Measurements from ENCODE around the gene AASDH.
A peak's percentile ranks its signal among the peaks of the same experiment; 100 is the strongest.

Gene AASDH, protein sequence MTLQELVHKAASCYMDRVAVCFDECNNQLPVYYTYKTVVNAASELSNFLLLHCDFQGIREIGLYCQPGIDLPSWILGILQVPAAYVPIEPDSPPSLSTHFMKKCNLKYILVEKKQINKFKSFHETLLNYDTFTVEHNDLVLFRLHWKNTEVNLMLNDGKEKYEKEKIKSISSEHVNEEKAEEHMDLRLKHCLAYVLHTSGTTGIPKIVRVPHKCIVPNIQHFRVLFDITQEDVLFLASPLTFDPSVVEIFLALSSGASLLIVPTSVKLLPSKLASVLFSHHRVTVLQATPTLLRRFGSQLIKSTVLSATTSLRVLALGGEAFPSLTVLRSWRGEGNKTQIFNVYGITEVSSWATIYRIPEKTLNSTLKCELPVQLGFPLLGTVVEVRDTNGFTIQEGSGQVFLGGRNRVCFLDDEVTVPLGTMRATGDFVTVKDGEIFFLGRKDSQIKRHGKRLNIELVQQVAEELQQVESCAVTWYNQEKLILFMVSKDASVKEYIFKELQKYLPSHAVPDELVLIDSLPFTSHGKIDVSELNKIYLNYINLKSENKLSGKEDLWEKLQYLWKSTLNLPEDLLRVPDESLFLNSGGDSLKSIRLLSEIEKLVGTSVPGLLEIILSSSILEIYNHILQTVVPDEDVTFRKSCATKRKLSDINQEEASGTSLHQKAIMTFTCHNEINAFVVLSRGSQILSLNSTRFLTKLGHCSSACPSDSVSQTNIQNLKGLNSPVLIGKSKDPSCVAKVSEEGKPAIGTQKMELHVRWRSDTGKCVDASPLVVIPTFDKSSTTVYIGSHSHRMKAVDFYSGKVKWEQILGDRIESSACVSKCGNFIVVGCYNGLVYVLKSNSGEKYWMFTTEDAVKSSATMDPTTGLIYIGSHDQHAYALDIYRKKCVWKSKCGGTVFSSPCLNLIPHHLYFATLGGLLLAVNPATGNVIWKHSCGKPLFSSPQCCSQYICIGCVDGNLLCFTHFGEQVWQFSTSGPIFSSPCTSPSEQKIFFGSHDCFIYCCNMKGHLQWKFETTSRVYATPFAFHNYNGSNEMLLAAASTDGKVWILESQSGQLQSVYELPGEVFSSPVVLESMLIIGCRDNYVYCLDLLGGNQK

DNA sequence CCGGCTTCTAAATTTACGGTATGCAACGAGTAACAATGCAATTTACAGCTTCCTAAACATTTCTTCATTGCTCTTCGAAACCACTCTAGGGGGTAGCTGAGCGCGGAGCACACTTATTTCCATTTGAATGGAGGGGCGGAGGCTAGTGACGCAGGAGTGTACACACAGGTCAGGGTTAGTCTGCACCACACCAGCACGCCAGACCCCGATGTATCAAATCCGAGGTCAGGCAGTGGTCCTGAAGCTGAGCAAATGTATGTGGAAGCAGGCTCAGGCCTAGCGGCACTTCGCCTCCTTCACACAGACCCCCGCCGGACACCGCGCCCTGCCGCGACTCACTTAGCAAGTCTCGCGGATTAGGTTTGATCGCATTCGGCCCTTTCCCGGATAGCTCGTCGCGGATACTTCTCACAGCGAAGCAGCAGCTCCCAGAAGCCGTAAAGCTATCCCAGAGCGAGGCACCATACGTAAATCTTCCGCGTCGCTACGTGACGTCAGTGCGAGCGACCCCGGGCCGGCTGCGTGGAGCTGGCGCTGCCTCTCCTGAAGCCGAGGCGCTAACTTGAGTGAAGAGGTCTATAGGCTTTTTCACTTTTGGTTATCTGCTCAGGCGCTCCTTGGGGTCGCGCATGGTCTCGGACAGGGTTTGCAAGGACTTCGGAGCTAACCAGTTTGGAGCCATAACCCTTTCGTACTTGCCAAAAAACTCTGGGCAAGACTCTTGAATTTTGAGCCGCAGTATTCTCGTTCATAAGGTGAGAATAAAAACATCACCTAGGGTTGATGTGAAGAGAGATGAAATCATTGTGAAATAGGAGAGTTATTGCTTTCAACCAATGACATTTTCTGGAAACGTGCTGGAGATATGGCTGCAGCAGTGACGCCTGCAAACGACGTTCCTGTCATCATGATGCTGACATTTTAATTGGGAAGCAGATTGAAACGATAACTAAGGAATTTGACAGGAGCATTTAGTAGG is at the start of gene AASDH:
AASDH (minus strand) TSS at position 469 of the 979 bp plus-strand sequence. CDS start 3,192 bp downstream, outside the sequence.
- peak; percentile 96 for DNase-seq

DNA sequence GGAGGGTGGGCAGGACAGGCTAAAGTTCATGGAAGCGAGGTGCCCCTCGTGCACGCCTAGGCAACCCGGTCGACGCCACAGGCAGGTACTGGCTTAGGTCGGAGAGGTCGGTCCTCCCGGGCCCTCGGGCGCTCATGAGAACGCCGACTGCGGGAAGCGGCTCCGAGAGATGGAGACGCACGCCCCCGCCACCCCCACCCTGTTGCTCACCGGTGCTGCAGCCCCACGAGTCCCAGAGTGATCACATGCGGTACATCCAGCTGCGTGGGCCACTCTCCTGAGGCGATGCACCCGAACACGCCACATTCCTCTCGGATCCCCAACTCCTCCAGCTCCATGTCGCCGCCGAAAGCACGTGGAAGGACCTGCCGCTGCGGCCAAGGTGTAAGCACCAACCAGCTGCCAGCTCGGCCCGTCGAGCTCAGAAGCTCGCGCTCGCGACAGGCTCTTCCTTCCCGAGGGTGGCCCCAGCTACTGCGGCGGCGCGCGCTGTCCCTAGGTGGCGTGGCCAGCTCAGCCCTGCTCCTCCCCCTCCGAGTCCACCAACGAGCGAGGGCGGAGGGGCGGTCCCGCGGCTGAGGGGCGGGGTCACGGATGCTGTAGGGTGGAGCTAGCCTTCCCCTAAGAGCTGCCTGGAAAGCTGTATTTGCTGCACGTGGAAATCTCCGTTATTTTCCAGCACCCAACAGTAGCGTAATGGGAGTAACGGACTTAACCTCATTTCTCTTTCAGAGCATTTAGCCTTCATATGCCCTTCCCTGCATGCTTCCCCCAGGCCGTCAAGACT is 48.0 kb upstream of the AASDH start, which contains the start of gene PPAT:
PPAT (minus strand) TSS at position 476 of the 787 bp plus-strand sequence; CDS start at position 338, 138 bp downstream.
- DNase-seq, result peak; percentile 99

DNA sequence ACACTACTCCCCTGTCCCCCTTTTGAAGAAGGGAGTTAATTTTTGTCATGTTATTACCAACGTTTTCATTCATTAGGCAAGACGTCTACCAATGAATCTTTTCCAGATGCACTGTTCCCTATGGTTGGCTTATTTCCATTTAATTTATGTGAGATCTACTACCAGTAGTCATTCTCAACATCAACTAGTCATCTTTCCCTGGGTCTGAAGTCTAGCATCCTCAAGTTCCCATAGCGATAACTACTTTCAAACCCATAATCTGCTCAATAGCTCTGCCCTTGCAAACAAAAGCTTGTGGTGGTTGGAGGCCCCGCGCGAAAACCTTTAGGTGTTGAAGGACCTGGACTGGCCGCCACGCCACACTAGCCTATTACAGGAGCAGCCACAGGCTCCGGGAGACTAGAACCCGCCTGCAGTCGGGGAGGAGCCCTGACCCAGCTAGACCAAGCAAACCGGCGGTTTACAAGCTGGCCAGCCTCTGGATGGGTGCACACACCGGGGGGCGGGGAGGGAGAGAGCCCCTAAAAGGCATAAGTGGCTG is 47.4 kb upstream of the AASDH start:
- DNase-seq, result peak; percentile 37

DNA sequence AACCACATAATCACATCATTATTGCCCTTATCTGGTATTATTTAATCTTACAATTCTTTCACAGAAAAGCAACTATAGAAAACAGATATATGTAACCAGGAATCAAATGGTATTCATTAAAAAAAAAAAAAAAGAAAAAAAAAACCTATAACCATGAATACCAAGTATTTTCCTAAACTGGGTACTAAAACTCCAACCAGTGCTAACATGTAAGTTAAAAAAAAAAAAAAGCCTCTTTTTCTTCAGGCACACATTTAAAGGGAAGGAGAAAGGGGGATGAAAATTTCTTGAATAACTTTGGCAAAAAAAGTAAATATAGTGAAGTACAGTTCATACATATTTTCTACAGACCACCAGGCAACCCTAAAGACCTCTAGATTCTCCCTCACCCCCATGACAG is 46.0 kb upstream of the AASDH start:
- no peak for DNase-seq

DNA sequence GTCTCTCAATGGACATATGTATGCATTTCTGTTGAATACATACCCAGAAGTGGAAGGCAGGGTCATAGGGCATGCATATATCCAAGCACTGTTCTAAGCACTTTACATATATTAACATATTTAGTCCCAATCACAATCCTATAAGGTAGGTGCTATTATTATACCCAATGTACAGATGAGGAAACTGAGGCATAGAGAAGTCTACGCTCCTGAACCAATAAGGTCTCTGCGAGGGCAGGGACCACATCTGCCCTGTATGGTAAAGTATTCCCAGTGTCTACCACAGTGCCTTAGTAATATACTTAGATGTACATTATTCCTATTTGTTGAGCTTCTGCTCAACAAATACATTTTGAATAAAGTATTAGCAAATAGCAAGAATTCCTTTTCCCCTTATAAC is 42.9 kb upstream of the AASDH start:
- no peak for DNase-seq

DNA sequence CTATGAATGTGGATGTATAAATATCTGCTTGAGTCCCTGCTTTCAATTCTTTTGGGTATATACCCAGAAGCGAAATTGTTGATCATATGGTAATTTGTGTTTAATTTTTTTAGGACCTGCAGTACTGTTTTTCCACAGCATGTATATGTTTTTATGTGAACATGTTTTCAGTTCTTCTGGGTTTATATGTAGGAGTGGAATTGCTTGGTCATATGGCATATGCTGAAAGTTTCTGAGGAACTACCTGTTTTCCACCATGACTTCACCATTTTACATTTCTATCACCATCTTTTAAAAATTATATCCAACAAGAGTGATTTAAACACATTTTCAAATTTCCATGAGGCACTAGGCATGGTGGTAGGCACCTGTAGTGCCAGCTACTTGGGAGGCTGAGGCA is 39.9 kb upstream of the AASDH start:
- no peak for DNase-seq

DNA sequence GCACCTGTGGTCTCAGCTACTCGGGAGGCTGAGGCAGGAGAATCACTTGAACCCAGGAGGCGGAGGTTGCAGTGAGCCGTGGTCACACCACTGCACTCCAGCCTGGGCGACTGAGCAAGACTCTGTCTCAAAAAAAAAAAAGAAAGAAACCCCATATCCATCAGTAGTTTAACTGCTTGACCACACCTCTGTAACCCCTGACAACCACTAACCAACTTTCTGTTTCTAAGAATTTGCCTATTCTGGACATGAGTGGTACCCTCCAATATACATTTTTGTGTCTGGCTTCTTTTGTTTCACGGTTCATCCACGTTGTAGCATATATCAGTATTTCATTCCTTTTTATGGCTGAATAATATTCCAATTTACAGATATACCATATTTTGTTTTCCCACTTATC is 39.0 kb upstream of the AASDH start:
- no peak for DNase-seq

DNA sequence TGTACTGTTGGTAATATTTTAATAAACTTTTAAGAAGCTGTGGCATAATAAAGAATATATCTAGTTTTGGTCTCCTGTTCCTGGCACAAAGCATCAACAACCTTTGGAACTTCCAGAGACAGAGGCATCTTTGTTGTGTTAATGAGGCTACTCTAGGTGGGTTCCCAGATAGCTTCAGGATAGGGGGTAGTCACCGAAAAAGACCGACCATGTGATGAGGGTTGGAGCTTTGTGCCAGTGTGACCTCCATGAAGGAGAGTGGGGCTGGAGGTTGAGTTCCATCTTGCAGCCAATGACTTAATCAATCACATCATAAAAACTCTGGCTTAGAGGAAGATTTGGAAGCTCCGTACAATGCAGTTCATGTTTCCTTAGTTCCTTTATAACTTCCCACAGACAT is 38.2 kb upstream of the AASDH start:
- DNase-seq, result no peak

DNA sequence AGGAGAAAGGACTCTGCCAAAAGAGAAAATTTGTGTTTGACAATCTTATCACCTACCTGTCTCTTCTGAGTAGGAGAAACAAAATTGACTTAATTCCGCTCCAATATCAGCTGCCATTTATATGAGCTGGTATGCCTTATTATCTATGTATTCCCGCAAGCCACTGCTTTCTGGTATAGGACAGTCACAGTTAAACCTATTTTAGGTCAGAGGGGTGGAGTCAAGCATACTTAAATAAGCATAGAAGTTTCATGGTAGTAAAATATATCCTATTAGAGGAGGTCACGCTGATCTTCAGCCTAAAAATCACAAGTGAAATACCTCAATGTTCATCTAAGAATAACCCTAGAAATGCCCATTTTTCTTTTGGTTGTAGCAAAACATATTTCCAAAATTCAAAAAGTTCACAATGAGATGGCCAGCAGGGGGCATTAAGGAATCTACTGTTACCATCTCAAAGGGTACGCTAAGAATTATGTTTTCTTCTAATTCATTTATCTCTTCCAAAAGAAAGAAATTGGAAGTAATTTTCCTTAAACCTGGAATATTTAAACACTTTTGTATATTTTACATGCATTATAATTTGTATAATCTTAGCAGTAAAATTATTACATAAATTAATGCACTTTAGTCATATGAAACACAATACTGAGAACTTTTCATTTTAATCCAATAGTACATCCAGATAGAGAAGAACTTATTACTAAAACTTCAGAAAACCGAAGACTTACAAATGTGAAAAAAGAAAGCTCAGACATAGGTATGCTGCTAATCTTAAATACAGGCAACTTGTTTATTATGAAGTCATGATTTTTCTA is 37.6 kb upstream of the AASDH start:
- peak; percentile 13 for DNase-seq

DNA sequence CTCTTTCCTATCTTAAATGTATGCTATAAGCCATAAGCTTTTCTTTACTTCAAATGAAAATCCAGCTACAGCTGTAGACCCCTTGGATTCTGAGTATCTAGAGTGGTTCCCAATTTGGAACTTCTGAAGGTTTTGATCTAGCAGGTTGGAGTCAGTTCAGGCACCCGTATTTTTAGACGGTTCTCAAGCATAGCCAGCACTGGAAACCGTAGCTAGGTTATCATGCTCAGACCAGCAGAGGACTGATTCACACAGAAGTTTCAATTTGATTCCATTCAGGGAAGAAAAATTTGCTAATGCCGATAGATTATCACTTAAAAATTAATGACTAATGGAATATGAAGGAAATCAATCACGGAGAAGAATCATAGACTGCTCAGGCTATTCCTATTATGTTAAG is 36.9 kb upstream of the AASDH start:
- no peak for DNase-seq

DNA sequence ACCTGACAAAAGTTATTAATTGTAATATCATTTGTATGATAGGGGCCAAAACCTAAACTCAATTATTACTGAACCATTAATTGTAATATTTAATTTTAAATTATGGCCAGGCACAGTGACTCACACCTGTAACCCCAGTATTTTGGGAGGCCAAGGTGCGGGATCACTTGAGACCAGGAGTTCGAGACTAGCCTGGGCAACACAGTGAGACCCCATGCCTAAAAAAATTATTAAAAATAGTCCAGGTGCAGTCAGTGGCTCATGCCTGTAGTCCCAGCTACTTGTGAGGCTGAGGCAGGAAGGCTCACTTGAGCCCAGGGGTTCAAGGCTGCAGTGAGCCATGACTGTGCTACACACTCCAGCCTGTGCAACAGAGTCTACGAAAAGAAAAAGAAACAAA is 30.1 kb upstream of the AASDH start:
- DNase-seq, result no peak

DNA sequence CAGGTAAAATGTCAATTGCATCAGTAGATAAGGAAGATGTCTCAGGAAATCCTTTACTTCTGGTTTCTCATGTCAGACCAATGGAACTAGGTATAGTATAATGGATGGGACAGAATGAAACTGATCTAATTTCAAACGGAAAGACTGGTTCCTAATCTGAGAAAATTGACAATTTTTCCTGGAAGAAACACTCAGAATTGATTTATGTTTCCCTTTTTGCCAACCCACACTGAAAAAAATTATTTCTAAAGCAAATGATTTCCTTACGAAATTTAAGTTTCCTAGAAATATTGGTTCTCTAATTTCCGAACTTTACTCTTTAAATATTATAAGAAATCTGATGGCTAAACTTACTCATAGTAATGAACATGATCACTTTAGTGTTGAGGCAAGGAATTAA is 29.1 kb upstream of the AASDH start:
- DNase-seq, result no peak

DNA sequence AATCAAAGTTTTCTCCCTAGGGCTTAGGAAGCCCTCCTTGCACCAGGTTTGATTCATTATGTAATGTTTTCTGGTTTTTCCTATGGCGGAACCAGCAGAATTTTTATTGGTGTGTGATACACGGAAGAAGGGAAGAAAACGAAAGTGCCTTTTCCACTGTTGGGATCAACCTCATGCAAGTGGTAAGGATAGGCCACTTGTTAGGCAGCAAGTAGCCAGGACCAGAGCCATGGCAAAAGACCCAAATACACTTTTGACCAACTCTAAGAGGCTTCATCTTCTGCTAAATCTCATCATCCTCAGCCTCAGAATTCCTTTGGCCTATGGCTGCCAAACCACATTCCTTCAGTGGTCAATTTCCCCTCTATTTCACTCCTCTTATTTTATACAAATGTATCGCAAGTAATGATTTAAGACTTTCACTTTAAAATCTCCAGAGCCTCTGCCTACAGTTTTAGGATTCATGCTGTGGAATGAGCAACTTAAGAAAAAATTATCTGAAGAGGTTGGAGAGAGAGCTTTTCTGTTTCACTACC is 26.9 kb upstream of the AASDH start:
- no peak for DNase-seq

DNA sequence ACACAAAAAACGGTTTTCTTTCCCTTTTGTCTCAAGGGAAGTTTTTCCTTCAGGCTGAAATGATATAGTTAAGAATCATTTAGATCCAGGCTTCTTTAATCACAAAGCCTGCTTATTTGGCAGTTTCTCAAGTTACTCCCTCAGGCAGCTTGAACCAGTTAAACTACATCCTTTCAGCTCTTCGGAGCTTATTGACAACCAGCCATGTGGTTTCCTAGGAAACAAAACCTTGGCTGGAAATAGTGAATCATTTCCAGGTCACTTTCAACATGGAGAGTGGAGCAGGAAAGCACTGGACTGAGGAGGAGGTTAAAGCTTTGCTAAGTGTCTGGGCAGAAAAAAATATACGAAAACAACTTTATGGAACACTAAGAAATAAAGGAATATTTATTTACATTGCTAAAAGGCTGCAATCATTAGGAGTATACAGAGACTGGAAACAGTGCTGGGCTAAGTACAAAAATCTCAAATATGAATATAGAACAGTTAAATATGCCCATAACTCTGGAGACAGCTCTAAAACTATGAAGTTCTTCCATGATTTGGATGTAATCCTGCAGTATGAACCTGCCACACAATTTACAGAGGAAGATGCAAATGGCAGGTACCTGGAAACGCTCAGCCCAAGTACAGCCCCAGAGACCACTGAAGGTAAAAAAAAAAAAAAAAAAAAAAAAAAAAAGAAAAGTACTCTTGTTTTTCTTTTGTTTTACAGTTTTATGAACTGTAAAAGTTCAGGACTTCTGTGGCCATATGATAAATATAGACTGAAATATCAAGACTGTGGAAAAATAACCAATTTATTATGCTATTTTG is 23.2 kb upstream of the AASDH start:
- no peak for DNase-seq

DNA sequence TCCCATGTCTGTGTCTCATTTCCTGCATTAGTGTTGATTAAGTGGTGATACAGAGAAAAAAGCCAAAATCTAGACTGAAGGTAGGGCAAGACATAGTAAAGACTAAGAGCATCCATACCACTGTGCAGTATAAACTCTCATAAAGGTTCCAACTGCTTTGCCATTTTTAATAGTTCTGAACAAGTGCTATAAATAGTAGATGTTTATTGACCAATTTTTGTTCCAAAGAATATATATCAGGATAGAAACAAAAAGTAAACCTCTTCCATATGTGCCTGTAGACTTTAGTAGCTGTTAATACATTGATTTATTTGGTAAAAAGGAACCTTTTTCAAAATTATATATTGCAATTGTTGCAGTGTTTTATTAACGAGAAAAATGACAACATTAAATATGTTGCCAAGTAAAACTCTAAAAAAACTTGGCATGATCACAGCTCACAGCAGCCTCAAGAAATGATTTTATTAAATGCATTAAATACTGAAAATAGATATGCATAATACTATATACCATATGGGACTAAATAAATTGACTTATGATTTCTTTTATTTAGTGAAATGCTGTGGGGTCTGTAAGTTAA is 22.3 kb upstream of the AASDH start:
- no peak for DNase-seq

DNA sequence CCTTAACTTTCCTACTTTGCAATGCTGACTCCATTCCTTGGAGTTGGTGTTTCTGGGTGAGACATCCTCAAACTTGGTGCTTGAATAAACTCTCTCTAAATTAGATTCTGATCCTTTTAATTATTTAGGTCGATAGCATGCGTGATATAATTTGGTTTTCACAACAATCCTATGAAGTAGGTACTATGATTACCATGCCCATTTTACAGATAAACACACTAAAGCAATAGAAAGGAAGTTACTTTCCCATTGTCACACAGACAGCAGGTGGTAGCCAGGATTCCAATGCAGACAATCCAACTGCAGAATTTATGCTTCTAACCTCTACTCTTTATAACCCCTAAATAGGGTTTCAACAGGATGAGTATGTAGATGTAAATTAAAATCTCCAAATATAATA is 21.7 kb upstream of the AASDH start:
- no peak for DNase-seq

DNA sequence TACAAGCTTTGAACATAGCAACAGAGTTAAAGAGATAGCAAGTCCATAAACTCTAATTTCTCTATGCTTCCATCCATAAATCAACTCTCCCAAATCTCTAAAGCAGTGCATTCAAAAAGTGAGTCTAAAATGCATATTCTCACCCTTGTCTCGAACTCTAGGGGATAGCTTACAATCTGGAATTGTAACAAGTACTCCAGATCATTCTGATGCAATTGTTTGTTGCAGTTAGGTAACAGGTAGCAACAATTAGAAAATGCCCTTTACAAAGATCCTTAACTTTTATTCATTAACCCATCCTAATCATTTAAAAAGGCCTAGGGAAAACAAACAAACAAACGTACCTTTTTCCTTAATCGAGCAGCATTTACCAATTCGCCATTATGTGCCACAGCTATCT is 18.9 kb upstream of the AASDH start:
- no peak for DNase-seq

DNA sequence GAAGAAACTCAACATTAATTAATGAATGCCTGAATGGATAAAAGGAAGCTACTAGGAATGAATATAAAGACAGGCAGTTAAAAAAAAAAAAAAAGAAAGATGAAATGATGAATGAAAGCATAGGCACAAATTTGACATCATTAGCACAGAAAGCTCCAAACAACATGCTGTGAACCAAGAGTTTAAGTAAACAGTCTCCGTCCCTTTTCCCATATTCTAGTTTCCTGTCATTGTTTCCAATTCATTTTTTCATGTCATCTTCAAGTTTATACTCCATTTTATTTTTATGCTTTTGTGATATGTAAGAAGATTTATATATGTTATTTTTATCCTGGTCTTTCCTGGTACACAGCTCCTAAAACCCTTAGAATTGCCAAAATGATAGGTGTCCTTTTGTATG is 17.7 kb upstream of the AASDH start:
- no peak for DNase-seq

DNA sequence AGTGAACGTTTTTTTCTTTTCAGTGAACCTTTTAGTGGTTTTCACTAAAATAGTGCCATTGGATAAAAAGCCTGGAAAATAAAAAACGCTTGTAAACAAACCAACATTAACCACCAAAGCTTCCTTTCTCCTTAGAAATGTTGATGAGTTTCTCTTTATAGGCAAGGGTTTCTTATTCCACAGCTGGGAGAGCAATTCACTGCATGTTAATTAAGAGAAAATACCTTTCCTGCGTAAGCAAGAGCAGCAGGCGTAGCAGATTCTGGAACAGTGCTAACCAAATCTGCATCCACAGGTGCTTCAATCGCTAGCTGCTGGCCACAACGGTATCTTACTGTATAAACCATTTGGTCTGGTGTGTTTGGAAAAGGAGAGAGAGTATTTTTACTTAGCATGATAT is 13.3 kb upstream of the AASDH start:
- DNase-seq, result no peak
